WI38 (cell line): ENCODE data around the gene UBAC1.
"Not testable (repeated sequence)": the region's sequence is repeated elsewhere in the genome, so short reads cannot be mapped to it uniquely, and the experiment has no call there.

Experiments
- H3K4me3 ChIP-seq: 2 replicates; pipeline ENCODE4 v1.5.1; 2011; ENCODE audit warnings: low read depth, mild to moderate bottlenecking, control low read depth, low read length
- CTCF ChIP-seq: IDR thresholded peaks from 2 replicates; pipeline ENCODE4 v1.5.1; 2012; ENCODE audit warnings: low read depth, mild to moderate bottlenecking, control low read depth, low read length

Gene UBAC1

GRCh38 chr9:135949501-135950134, 11.6 kb downstream of the UBAC1 start:
- no peak overlapping the region for H3K4me3 ChIP-seq
- no peak for TF ChIP-seq CTCF

GRCh38 chr9:135948968-135949367, 12.2 kb downstream of the UBAC1 start:
- H3K4me3 ChIP-seq = no peak overlapping the region
- no peak for TF ChIP-seq CTCF

GRCh38 chr9:135948446-135948845, 12.7 kb downstream of the UBAC1 start:
- H3K4me3 ChIP-seq = no peak overlapping the region
- no peak for TF ChIP-seq CTCF

GRCh38 chr9:135947582-135947981, 13.6 kb downstream of the UBAC1 start:
- TF ChIP-seq CTCF = no peak
- no peak overlapping the region for H3K4me3 ChIP-seq

- not testable (repeated sequence) for H3K4me3 ChIP-seq
Observed at GRCh38 chr9:135947105-135947504, 14.1 kb downstream of the UBAC1 start.

- H3K4me3 ChIP-seq = no peak overlapping the region
- TF ChIP-seq CTCF = no peak
Observed at GRCh38 chr9:135946392-135946994, 14.7 kb downstream of the UBAC1 start.

GRCh38 chr9:135945969-135946368, 15.2 kb downstream of the UBAC1 start:
- no peak overlapping the region for H3K4me3 ChIP-seq
- no peak for TF ChIP-seq CTCF
